Neural progenitor cell (in vitro differentiated cells): ENCODE data around the gene CLEC10A.

Experiments used
- CTCF ChIP-seq: fragments of 200-600 bp; sonication (generic); IDR thresholded peaks from 2 replicates; pipeline ENCODE4 v1.5.1; 2017; ENCODE audit warnings: antibody characterized with exemption, mild to moderate bottlenecking
- EZH2 ChIP-seq: fragments of 200-600 bp; sonication (generic); IDR thresholded peaks from 2 replicates; pipeline ENCODE4 v1.6.1; 2017; ENCODE audit warnings: antibody characterized with exemption, mild to moderate bottlenecking, moderate library complexity

GRCh38 chr17:7119314-7119713 is 39.3 kb upstream of the CLEC10A start:
- TF ChIP-seq EZH2 (no peak), CTCF (no peak)
